ENCODE results near the gene TTBK1. TPM values are rescaled to one million over a fixed set of nuclear protein-coding genes. Genes with fewer than 3 reads are reported as not detected.

TTBK1 gene
- total RNA-seq, 1 experiment from 2014 or later, result not detected

DNA sequence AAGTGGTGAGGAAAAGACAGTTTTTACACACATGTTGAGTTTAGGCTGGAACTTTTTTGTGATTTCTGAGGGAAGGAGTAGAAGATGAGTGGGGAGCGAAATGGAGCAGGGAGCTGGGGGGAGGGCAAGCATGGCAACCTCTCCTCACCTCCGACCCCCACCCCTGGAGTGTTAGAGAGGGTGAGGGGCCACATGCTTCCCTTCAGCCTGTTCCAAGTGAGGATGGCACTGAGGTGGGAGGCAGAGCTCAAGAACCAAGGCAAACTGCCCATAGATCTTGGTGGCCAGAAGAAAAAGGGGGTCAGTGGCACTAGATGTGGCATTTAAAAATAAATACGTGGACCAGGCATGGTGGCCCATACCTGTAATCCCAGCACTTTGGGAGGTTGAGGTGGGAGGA, 4.8 kb downstream of the TTBK1 start:
- in situ Hi-C loops (cut with HindIII; ENCODE audit: low sequenced_read_pairs), result no loop called here
- DNase-seq (ENCODE audit: low spot score), result no peak

DNA sequence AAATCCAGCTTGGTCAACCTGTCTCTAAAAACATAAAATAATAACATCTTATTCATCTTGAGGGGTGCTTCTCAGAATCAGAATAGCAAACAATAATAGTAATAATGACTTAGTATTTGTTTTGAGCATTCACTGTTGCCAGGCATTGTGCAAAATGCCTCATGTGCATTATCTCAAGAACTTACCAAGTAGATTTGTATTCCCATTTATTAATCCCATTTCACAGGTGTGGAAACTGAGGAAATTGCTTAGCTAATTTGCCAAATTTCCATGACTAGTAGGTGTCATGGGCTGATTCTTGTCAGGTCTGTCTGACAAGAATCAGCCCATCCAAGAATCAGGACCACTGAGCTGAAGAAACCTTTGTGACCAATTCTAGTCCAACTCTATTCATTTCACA, 5.5 kb downstream of the TTBK1 start:
- in situ Hi-C loops (cut with HindIII; ENCODE audit: low sequenced_read_pairs), result no loop called here
- DNase-seq (ENCODE audit: low spot score), result no peak

- in situ Hi-C loops (cut with HindIII; ENCODE audit: low sequenced_read_pairs), result no loop called here
Measured at GRCh38 chr6:43250992-43251373, 7.7 kb downstream of the TTBK1 start.

DNA sequence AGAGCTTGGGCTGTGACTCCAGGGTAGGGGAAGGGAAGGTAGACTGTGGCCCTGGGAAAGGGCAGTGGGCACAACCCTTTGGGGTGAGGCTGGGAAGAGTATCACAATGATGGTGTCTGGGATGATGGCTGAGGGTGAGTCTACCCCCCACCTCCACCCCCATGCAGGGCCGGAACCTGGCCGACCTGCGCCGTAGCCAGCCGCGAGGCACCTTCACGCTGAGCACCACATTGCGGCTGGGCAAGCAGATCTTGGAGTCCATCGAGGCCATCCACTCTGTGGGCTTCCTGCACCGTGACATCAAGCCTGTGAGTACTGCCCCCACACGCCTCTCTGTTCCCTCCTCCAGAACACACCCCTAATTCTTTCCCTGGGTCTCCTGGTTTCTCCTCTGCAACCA, 10.1 kb downstream of the TTBK1 start:
- in situ Hi-C loops (cut with HindIII; ENCODE audit: low sequenced_read_pairs), result no loop called here
- no peak for DNase-seq (ENCODE audit: low spot score)

More at GRCh38 chr6:43250992-43251373, 7.7 kb downstream of the TTBK1 start:
- DNase-seq (ENCODE audit: low spot score), result peak; percentile 44

DNA sequence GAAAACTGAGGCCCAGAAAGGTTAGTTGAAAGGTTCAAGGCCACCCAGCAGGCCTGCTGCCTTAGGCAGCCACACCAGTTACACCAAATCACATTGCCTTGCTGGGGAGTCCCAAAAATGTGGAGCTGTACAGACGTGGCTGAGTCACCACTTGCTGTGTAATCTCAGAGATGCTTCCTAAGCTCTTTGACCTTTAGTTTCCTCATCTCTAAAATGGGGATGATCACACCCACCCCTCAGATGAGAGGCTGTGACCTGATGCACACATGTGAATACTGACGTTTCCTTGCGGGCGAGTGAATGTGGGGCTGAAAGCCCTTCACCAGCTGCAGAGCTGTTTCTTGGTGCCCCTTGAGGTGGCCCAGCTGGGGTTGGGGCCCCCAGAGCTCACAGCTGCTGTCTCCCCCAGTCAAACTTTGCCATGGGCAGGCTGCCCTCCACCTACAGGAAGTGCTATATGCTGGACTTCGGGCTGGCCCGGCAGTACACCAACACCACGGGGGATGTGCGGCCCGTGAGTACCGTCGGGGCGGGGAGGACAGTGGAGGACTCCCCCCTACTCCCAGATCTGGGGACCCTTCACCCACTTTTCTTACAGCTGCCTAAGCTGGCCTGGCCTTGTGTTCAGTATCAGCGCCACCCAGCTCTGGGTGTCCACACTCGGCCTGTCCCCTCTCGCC, 11.0 kb downstream of the TTBK1 start:
- in situ Hi-C loops (cut with HindIII; ENCODE audit: low sequenced_read_pairs), result no loop called here
- no peak for DNase-seq (ENCODE audit: low spot score)

DNA sequence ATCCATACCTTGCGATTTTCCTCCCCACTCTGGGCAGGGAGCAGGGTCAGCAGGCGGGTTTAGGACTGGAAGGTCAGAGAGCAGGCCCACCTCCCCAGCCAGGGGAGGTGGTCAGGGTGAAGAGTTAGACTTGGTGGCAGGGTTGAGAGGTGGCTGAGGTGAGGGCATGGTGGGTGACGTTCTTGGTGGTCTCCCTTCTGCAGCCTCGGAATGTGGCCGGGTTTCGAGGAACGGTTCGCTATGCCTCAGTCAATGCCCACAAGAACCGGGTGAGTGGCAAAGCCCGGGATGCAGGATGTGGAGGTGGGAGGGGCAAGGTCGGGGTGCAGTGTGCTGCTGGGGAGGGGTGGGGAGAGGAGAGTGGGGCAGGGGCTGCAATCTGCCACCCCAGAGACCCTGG, 11.6 kb downstream of the TTBK1 start:
- in situ Hi-C loops (cut with HindIII; ENCODE audit: low sequenced_read_pairs), result no loop called here
- no peak for DNase-seq (ENCODE audit: low spot score)

- in situ Hi-C loops (cut with HindIII; ENCODE audit: low sequenced_read_pairs), result no loop called here
- no peak for DNase-seq (ENCODE audit: low spot score)
Measured at GRCh38 chr6:43255408-43256054, 12.2 kb downstream of the TTBK1 start.

GRCh38 chr6:43256670-43257366, 13.5 kb downstream of the TTBK1 start:
- in situ Hi-C loops (cut with HindIII; ENCODE audit: low sequenced_read_pairs), result no loop called here
- DNase-seq (ENCODE audit: low spot score), result no peak

DNA sequence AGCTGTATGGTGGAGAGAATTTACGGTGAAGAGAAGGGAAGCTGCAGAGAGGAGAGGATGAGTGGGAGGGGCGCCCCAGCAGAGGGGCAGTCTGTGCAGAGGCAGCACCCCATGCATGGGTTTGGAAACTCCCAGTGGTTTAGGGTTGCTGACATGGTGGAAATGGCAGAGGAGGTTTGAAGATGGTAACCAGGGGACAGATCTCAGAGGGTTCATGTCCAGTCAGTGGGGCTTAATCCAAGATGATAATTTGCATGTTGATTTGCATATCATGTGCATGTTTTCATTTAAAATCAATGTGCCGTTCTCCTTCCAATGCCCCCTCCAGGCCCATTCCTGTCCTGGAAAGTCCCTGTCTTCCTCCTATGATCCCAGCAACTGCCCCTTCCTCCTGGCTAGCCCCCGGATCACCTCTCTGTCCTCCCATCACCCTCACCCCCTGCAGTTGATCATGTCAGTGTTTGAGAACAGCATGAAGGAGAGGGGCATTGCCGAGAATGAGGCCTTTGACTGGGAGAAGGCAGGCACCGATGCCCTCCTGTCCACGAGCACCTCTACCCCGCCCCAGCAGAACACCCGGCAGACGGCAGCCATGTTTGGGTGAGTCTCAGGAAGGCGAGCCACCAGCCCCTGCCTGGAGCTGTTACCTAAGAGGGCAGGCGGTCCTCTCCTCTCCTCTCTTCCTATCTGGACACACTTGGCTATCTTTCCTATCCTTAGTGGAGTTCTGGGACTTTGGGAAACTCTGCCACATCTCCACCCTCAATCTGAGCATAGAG, 14.3 kb downstream of the TTBK1 start:
- in situ Hi-C loops (cut with HindIII; ENCODE audit: low sequenced_read_pairs), result no loop called here
- no peak for DNase-seq (ENCODE audit: low spot score)

GRCh38 chr6:43258180-43258579, 14.9 kb downstream of the TTBK1 start:
- DNase-seq (ENCODE audit: low spot score), result no peak
- in situ Hi-C loops (cut with HindIII; ENCODE audit: low sequenced_read_pairs), result no loop called here

DNA sequence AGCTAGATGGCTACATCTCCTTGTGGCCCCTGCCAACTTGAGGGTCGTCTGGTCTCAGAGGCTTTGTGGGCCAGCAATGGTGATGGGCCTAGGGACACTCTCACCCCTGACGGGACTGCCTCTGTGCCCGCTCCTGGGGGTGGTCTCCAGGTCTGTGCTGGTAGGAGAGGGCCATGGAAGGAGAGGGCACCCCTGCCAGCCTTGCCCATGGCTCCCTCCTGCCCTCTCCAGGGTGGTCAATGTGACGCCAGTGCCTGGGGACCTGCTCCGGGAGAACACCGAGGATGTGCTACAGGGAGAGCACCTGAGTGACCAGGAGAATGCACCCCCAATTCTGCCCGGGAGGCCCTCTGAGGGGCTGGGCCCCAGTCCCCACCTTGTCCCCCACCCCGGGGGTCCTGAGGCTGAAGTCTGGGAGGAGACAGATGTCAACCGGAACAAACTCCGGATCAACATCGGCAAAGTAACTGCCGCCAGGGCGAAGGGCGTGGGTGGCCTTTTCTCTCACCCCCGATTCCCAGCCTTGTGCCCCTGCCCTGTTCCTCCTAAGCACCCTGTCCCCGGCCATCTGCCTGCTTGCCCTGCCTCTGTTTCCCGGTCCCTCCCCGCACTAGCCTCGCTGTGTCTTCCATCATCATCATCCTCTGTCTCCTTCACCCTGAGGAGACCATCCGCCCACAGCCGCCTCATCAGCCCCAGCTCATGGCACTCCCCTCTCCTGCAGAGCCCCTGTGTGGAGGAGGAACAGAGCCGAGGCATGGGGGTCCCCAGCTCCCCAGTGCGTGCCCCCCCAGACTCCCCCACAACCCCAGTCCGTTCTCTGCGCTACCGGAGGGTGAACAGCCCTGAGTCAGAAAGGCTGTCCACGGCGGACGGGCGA, 15.8 kb downstream of the TTBK1 start:
- no peak for DNase-seq (ENCODE audit: low spot score)
- in situ Hi-C loops (cut with HindIII; ENCODE audit: low sequenced_read_pairs), result no loop called here

DNA sequence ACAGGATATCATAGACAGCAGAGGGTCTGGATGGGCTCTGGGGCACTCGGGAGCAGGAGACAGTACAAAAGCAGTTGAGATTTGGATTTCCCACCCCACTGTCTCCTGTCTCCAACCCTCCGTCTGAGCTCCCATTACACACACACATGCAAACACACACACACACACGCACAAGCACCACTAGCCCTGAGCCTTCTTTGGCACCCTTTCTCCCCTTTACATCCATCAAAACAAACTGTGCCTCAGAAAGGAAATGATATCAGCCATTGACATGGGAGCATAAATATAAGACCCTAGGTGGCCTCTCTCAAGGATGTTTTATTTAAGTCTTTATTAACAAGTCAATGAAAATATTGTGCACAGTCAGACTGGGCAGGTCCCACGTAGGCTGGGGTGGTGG, 17.5 kb downstream of the TTBK1 start:
- no peak for DNase-seq (ENCODE audit: low spot score)
- in situ Hi-C loops (cut with HindIII; ENCODE audit: low sequenced_read_pairs), result no loop called here

DNA sequence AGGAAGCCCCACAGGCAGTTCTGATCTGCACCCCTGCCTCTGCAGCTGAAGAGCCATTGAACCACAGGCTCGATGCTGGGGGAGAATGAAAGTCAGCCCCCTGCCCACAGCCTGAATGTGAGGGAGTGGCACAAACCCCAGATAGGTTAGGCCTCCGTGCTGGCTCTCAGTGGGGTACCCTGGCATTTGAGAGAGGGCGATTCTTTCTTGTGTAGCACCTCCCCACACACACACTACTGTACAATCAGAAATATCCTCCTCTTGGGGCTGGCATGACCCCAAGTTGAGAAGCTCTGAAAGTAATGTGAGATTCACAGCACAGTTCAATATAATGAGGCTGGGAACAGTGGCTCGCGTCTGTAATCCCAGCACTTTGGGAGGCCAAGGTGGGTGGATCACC, 17.9 kb downstream of the TTBK1 start:
- in situ Hi-C loops (cut with HindIII; ENCODE audit: low sequenced_read_pairs), result no loop called here
- no peak for DNase-seq (ENCODE audit: low spot score)

GRCh38 chr6:43262000-43262779, 18.9 kb downstream of the TTBK1 start:
- no peak for DNase-seq (ENCODE audit: low spot score)
- in situ Hi-C loops (cut with HindIII; ENCODE audit: low sequenced_read_pairs), result no loop called here

DNA sequence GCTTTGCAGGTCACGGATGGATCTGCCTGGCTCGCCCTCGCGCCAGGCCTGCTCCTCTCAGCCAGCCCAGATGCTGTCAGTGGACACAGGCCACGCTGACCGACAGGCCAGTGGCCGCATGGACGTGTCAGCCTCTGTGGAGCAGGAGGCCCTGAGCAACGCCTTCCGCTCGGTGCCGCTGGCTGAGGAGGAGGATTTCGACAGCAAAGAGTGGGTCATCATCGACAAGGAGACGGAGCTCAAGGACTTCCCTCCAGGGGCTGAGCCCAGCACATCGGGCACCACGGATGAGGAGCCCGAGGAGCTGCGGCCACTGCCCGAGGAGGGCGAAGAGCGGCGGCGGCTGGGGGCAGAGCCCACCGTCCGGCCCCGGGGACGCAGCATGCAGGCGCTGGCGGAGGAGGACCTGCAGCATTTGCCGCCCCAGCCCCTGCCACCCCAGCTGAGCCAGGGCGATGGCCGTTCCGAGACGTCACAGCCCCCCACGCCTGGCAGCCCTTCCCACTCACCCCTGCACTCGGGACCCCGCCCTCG, 19.6 kb downstream of the TTBK1 start:
- in situ Hi-C loops (cut with HindIII; ENCODE audit: low sequenced_read_pairs), result no loop called here
- no peak for DNase-seq (ENCODE audit: low spot score)

DNA sequence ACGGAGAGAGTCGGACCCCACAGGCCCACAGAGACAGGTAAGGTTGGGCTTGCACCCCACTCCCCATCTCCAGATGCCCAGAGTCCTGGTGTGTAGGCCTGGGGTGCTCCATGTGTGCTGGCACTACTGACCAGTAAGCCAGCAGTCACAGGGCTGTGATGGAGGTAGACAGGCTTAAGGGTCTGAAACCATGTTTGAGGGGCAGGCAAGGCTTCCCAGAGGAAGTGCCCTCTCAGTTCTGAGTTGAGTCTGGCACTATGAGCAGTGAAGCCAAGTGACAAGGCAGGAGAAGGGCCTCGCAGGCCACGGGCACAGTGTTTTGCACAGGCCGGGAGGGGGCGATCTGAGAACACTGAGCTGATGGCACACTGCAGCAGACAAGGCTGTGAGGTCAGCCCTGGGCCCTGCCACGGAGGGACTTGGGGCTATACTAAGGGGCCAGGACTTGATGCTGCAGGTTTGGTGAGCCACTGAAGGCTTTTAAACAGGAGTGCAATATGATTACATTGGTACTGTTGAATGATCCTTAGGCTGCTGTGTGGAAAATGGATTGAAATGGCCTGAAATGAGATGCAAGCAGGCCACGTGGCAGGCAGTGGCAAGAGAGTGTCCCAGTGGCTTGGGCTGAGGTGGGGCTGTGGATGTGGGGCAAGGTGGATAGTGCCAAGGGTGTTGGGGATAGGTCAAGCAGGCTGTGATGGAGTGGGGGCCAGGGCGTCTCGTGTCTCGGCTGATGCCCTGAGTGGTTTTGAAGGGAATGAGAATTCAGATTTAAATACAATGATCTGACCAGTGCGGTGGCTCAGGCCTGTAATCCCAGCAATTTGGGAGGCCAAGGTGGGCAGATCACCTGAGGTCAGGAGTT, 20.3 kb downstream of the TTBK1 start:
- in situ Hi-C loops (cut with HindIII; ENCODE audit: low sequenced_read_pairs), result no loop called here
- DNase-seq (ENCODE audit: low spot score), result peak; percentile 46

DNA sequence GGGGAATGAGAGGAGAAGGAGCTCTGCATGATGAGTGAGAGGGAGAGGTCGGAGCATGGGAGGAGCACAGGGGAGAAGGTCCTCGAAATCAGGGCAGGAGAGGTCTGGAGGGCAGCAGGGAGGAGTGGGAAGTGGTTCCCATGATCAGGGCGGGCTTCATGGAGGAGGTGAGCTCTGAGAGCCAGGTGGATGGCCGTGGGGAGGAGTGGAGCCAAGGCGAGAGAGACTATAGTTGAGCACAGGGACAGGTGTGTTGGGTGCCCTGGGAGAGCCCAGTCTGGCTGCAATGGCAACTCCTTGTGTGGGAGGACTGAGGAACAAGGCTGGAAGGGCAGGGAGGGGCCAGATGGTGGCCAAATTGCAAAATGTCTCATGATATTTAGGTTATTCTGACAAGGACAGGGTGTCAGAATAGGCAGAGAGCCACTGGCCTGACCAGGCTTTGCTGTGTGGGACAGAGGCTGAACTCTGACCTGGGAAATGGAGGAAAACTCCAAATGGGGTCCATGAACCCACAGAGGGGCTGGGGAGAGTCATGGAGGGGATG, 21.4 kb downstream of the TTBK1 start:
- in situ Hi-C loops (cut with HindIII; ENCODE audit: low sequenced_read_pairs), result no loop called here
- no peak for DNase-seq (ENCODE audit: low spot score)
